ENCODE results near the gene TPX2. TPM values are rescaled to one million over a fixed set of nuclear protein-coding genes. Genes with fewer than 3 reads are reported as not detected.

TPX2 gene
- polyA plus RNA-seq, 1 of the 3 experiments (the other 2 are of a cell fraction), result 17.1 TPM

DNA sequence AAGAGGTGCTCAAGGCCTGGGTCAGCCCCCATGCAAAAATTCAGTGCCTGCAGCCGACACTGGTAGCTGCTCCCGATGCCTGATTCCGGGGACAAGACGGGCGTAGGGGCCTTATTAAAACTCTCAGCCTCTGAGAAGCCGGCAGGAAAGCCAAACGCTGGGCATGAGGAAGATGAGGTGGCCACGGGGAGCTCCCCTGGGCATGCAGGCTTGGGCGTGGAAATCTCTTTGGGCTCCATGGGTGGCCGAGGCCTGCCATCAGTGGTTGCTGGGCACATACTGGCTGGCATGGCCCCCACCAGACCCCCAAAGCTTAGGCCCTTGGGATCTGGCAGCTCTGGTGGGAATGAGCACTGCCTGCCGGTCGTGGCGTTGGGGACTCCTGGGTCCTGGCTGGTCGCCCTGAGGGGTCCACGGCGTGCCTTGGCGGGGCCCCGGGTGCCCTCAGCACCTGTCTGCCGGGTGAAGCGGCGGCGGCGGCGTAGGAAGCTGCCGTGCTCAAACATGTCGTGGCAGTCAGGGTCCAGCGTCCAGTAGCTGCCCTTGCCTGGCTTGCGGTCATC is 105.7 kb downstream of the TPX2 start:
- peaks cover 7% of the 10 kb centered on the region for H3F3A ChIP-seq (replicated peaks; ENCODE audit: insufficient read depth)
- no peak overlapping the region for H3K27ac ChIP-seq (ENCODE audit: low read depth in 2 of 2, low read length in 1 of 2)
- H3K9me3 ChIP-seq, result no peaks in the 10 kb centered on the region
- no peak overlapping the region for H3K4me2 ChIP-seq
- H3K4me3 ChIP-seq (ENCODE audit: low read depth in 2 of 2, low read length in 1 of 2), result no peak overlapping the region
- no peak for DNase-seq
- H4K20me1 ChIP-seq (ENCODE audit: insufficient read depth), result no peaks in the 10 kb centered on the region
- TF ChIP-seq TCF12 (IDR thresholded peaks at IDR 0.05) (no peak), GABPA (IDR thresholded peaks at IDR 0.05; ENCODE audit: low read depth) (no peak), MEF2A (IDR thresholded peaks at IDR 0.05; ENCODE audit: borderline replicate concordance, low read depth) (no peak), SIN3A (IDR thresholded peaks at IDR 0.05; ENCODE audit: borderline replicate concordance, low read depth, low read length) (no peak), ELF1 (IDR thresholded peaks at IDR 0.05) (no peak), FOXJ3 (CRISPR knock-in tag; IDR thresholded peaks at IDR 0.05) (no peak), TAF1 (IDR thresholded peaks at IDR 0.05; ENCODE audit: borderline replicate concordance, low read depth, low read length) (no peak), JUND (IDR thresholded peaks at IDR 0.05) (no peak), RAD21 (IDR thresholded peaks at IDR 0.05; ENCODE audit: low read length) (no peak), TEAD4 (IDR thresholded peaks at IDR 0.05; ENCODE audit: borderline replicate concordance, insufficient read depth) (no peak), GATA2 (CRISPR knock-in tag; IDR thresholded peaks at IDR 0.05) (no peak), MXI1 (IDR thresholded peaks at IDR 0.05; ENCODE audit: low read depth, low read length) (no peak)
- TF ChIP-seq, protein P1, sequence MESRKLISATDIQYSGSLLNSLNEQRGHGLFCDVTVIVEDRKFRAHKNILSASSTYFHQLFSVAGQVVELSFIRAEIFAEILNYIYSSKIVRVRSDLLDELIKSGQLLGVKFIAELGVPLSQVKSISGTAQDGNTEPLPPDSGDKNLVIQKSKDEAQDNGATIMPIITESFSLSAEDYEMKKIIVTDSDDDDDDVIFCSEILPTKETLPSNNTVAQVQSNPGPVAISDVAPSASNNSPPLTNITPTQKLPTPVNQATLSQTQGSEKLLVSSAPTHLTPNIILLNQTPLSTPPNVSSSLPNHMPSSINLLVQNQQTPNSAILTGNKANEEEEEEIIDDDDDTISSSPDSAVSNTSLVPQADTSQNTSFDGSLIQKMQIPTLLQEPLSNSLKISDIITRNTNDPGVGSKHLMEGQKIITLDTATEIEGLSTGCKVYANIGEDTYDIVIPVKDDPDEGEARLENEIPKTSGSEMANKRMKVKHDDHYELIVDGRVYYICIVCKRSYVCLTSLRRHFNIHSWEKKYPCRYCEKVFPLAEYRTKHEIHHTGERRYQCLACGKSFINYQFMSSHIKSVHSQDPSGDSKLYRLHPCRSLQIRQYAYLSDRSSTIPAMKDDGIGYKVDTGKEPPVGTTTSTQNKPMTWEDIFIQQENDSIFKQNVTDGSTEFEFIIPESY (IDR thresholded peaks at IDR 0.05; ENCODE audit: borderline replicate concordance, low read depth), result no peak
- TF ChIP-seq, protein P2, sequence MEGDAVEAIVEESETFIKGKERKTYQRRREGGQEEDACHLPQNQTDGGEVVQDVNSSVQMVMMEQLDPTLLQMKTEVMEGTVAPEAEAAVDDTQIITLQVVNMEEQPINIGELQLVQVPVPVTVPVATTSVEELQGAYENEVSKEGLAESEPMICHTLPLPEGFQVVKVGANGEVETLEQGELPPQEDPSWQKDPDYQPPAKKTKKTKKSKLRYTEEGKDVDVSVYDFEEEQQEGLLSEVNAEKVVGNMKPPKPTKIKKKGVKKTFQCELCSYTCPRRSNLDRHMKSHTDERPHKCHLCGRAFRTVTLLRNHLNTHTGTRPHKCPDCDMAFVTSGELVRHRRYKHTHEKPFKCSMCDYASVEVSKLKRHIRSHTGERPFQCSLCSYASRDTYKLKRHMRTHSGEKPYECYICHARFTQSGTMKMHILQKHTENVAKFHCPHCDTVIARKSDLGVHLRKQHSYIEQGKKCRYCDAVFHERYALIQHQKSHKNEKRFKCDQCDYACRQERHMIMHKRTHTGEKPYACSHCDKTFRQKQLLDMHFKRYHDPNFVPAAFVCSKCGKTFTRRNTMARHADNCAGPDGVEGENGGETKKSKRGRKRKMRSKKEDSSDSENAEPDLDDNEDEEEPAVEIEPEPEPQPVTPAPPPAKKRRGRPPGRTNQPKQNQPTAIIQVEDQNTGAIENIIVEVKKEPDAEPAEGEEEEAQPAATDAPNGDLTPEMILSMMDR (IDR thresholded peaks at IDR 0.05), result no peak
- TF ChIP-seq, protein P3, sequence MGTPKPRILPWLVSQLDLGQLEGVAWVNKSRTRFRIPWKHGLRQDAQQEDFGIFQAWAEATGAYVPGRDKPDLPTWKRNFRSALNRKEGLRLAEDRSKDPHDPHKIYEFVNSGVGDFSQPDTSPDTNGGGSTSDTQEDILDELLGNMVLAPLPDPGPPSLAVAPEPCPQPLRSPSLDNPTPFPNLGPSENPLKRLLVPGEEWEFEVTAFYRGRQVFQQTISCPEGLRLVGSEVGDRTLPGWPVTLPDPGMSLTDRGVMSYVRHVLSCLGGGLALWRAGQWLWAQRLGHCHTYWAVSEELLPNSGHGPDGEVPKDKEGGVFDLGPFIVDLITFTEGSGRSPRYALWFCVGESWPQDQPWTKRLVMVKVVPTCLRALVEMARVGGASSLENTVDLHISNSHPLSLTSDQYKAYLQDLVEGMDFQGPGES (IDR thresholded peaks at IDR 0.05; ENCODE audit: low read depth, low read length), result no peak
- TF ChIP-seq, protein P4, sequence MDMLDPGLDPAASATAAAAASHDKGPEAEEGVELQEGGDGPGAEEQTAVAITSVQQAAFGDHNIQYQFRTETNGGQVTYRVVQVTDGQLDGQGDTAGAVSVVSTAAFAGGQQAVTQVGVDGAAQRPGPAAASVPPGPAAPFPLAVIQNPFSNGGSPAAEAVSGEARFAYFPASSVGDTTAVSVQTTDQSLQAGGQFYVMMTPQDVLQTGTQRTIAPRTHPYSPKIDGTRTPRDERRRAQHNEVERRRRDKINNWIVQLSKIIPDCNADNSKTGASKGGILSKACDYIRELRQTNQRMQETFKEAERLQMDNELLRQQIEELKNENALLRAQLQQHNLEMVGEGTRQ (IDR thresholded peaks at IDR 0.05; ENCODE audit: borderline replicate concordance, low read depth, low read length), result no peak
- TF ChIP-seq, protein P5, sequence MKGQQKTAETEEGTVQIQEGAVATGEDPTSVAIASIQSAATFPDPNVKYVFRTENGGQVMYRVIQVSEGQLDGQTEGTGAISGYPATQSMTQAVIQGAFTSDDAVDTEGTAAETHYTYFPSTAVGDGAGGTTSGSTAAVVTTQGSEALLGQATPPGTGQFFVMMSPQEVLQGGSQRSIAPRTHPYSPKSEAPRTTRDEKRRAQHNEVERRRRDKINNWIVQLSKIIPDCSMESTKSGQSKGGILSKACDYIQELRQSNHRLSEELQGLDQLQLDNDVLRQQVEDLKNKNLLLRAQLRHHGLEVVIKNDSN (IDR thresholded peaks at IDR 0.05; ENCODE audit: borderline replicate concordance, low read depth), result no peak
- TF ChIP-seq, protein P6, sequence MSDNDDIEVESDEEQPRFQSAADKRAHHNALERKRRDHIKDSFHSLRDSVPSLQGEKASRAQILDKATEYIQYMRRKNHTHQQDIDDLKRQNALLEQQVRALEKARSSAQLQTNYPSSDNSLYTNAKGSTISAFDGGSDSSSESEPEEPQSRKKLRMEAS (IDR thresholded peaks at IDR 0.05; ENCODE audit: low read depth), result no peak
- WGBS (ENCODE audit: low lambda C conversion rate), result 98% methylated on average over 7 of the region's 28 CpGs
- no peak overlapping the region for H3K9ac ChIP-seq
- CTCF ChIA-PET, result interaction anchor here (0.6 to 15.5 kb wide), 10 partner anchors 10 to 282 kb away, joined by 3 to 174 read pairs (median 9); no protein-coding TSS in a partner anchor
- POLR2A ChIA-PET, result no interaction called here
- no peak overlapping the region for H2AFZ ChIP-seq (ENCODE audit: low read depth)
- no peaks in the 10 kb centered on the region; the same call in 1 of the 2 replicates for H3K27me3 ChIP-seq (ENCODE audit: insufficient read depth)
- no peaks in the 10 kb centered on the region for H3K36me3 ChIP-seq (replicated peaks in 1 of 2; ENCODE audit: control insufficient read depth in 1 of 2, insufficient read depth in 2 of 2, low read length in 1 of 2)
- H3K9me2 ChIP-seq, result no peaks in the 10 kb centered on the region
- peaks cover 25 to 31% of the 10 kb centered on the region in 2 experiments; a peak in 3 of 4 replicates for H3K4me1 ChIP-seq (ENCODE audit: control insufficient read depth in 1 of 2, insufficient read depth in 2 of 2, low read depth in 1 of 2, low read length in 1 of 2)
- H3K79me2 ChIP-seq (ENCODE audit: insufficient read depth), result no peaks in the 10 kb centered on the region
